Neural progenitor cell (in vitro differentiated cells): ENCODE data around the gene OR2D2. TPM values are rescaled to one million over a fixed set of nuclear protein-coding genes. Genes with fewer than 3 reads are reported as not detected.

Source experiments
- DNase-seq: peaks from one replicate; pipeline ENCODE4 v3.0.0-alpha.2; 2016; ENCODE audit warnings: low spot score
- H2AFZ ChIP-seq: fragments of 200-600 bp; sonication (generic); replicated peaks from 2 replicates; pipeline ENCODE4 v1.6.1; 2016; ENCODE audit warnings: antibody characterized with exemption
- H3F3A ChIP-seq: fragments of 200-600 bp; sonication (generic); 2 replicates; pipeline ENCODE4 v1.6.1; 2016; ENCODE audit warnings: antibody characterized with exemption, low read depth
- H3K27ac ChIP-seq: fragments of 200-600 bp; sonication (generic); 2 replicates; pipeline ENCODE4 v1.5.1; 2016; ENCODE audit warnings: mild to moderate bottlenecking
- H3K27me3 ChIP-seq: fragments of 200-600 bp; sonication (generic); 2 replicates; pipeline ENCODE4 v1.6.1; 2016; ENCODE audit warnings: mild to moderate bottlenecking, moderate library complexity
- H3K36me3 ChIP-seq: fragments of 200-600 bp; sonication (generic); 2 replicates; pipeline ENCODE4 v1.5.1; 2016
- H3K4me1 ChIP-seq: fragments of 200-600 bp; sonication (generic); 2 replicates; pipeline ENCODE4 v1.6.1; 2016; ENCODE audit warnings: mixed run types
- H3K4me2 ChIP-seq: fragments of 200-600 bp; sonication (generic); 2 replicates; pipeline ENCODE4 v1.6.1; 2016
- H3K4me3 ChIP-seq: fragments of 200-600 bp; sonication (generic); 2 replicates; pipeline ENCODE4 v1.5.1; 2016
- H3K79me2 ChIP-seq: fragments of 200-600 bp; sonication (generic); 2 replicates; pipeline ENCODE4 v1.6.1; 2016; ENCODE audit warnings: low read depth
- H3K9ac ChIP-seq: fragments of 200-600 bp; sonication (generic); 2 replicates; pipeline ENCODE4 v1.6.1; 2016
- H3K9me3 ChIP-seq: fragments of 200-600 bp; sonication (generic); 2 replicates; pipeline ENCODE4 v1.5.1; 2016; ENCODE audit warnings: low read depth
- H4K20me1 ChIP-seq: fragments of 200-600 bp; sonication (generic); 2 replicates; pipeline ENCODE4 v1.6.1; 2016; ENCODE audit warnings: low read depth
- H3K27ac Mint-ChIP-seq: 3 replicates; pipeline ENCODE4 v1.8.0; 2021; ENCODE audit warnings: mixed read lengths
- H3K27me3 Mint-ChIP-seq: 2 replicates; pipeline ENCODE4 v1.8.0; 2022; ENCODE audit warnings: low read depth, mild to moderate bottlenecking, inconsistent platforms, moderate library complexity, mixed read lengths; ENCODE audit not compliant: insufficient read depth
- H3K36me3 Mint-ChIP-seq: 3 replicates; pipeline ENCODE4 v1.8.0; 2021; ENCODE audit warnings: mixed read lengths
- H3K4me1 Mint-ChIP-seq: 3 replicates; pipeline ENCODE4 v1.8.0; 2021; ENCODE audit warnings: mixed read lengths
- H3K4me3 Mint-ChIP-seq: 3 replicates; pipeline ENCODE4 v1.8.0; 2021; ENCODE audit warnings: mild to moderate bottlenecking, moderate library complexity, mixed read lengths
- H3K9me3 Mint-ChIP-seq: 3 replicates; pipeline ENCODE4 v1.8.0; 2020; ENCODE audit warnings: mixed read lengths
- CTCF ChIP-seq: fragments of 200-600 bp; sonication (generic); IDR thresholded peaks from 2 replicates; pipeline ENCODE4 v1.5.1; 2017; ENCODE audit warnings: antibody characterized with exemption, mild to moderate bottlenecking
- EZH2 ChIP-seq: fragments of 200-600 bp; sonication (generic); IDR thresholded peaks from 2 replicates; pipeline ENCODE4 v1.6.1; 2017; ENCODE audit warnings: antibody characterized with exemption, mild to moderate bottlenecking, moderate library complexity
- EZH2phosphoT487 ChIP-seq: fragments of 200-600 bp; sonication (generic); IDR thresholded peaks from 2 replicates; pipeline ENCODE4 v1.6.1; 2017; ENCODE audit warnings: antibody characterized with exemption
- total RNA-seq: library from RNA; depleted of rRNA; stranded (reverse); fragments of >200 nt; gene quantifications from 2 replicates; pipeline ENCODE4 v1.2.3, GENCODE V29; 2015; ENCODE audit warnings: low replicate concordance

OR2D2 gene
- total RNA-seq, 1 donor from 2014 or later, result not detected

DNA sequence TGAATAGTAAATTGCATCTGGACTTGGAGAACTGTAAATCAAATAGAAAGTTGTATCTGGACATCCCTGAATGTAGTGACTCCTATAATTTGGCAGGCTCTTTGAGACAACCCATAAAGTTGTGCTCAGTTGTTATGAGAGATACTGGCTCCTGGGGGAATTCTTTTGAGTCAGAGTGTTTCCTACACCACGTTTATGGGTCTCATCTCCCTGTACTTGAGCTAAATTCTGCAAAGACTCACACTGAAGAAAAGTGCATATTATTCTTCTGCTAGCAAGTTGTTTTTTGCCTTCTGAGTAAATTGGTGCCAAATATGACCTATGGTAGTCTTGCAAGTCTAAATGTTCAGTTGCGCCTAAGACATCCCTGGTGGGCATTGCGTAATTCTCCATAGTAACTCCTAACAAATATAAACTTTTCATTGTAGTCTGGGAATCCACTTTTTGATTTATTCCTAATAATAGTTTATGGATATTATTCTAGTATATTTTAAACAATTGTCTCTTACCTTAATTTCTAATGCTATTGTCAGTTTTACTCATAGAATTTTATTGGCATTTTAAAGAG lies 38.9 kb upstream of the OR2D2 start:
- H4K20me1 ChIP-seq, result no peaks in the 10 kb centered on the region
- Mint-ChIP-seq H3K4me1 (peaks cover 7% of the 10 kb centered on the region), H3K27ac (no peak overlapping the region), H3K27me3 (no peaks in the 10 kb centered on the region), H3K9me3 (no peaks in the 10 kb centered on the region), H3K4me3 (no peak overlapping the region), H3K36me3 (peaks cover 8% of the 10 kb centered on the region)
- no peaks in the 10 kb centered on the region for H3K36me3 ChIP-seq
- peaks cover 19% of the 10 kb centered on the region for H3K79me2 ChIP-seq
- H3K9me3 ChIP-seq, result no peaks in the 10 kb centered on the region
- H3F3A ChIP-seq, result peaks cover 12% of the 10 kb centered on the region
- H3K27ac ChIP-seq, result no peak overlapping the region
- DNase-seq, result no peak
- H3K27me3 ChIP-seq, result no peaks in the 10 kb centered on the region
- no peak overlapping the region for H2AFZ ChIP-seq
- peaks cover 10% of the 10 kb centered on the region for H3K4me1 ChIP-seq
- H3K4me2 ChIP-seq, result no peak overlapping the region
- no peak for TF ChIP-seq EZH2phosphoT487
- no peak for TF ChIP-seq CTCF
- no peak for TF ChIP-seq EZH2
- H3K9ac ChIP-seq, result no peak overlapping the region
- no peak overlapping the region for H3K4me3 ChIP-seq

GRCh38 chr11:6928916-6929315 lies 36.6 kb upstream of the OR2D2 start:
- H3K4me3 Mint-ChIP-seq, result no peak overlapping the region
- no peaks in the 10 kb centered on the region for H3K9me3 ChIP-seq
- no peak overlapping the region for H3K27ac ChIP-seq
- no peaks in the 10 kb centered on the region for H4K20me1 ChIP-seq
- peaks cover 15% of the 10 kb centered on the region for H3K4me1 ChIP-seq
- no peak for TF ChIP-seq CTCF
- no peak for TF ChIP-seq EZH2
- TF ChIP-seq EZH2phosphoT487, result no peak
- H3K36me3 Mint-ChIP-seq, result peaks cover 4% of the 10 kb centered on the region
- no peaks in the 10 kb centered on the region for H3K27me3 Mint-ChIP-seq
- no peaks in the 10 kb centered on the region for H3K9me3 Mint-ChIP-seq
- H3K9ac ChIP-seq, result no peak overlapping the region
- H3K27me3 ChIP-seq, result no peaks in the 10 kb centered on the region
- peaks cover 21% of the 10 kb centered on the region for H3F3A ChIP-seq
- peak; percentile 3 for DNase-seq
- H3K79me2 ChIP-seq, result peaks cover 19% of the 10 kb centered on the region
- no peak overlapping the region for H3K4me3 ChIP-seq
- H2AFZ ChIP-seq, result no peak overlapping the region
- no peak overlapping the region for H3K4me2 ChIP-seq
- no peaks in the 10 kb centered on the region for H3K36me3 ChIP-seq
- H3K27ac Mint-ChIP-seq, result no peak overlapping the region
- H3K4me1 Mint-ChIP-seq, result peaks cover 14% of the 10 kb centered on the region

DNA sequence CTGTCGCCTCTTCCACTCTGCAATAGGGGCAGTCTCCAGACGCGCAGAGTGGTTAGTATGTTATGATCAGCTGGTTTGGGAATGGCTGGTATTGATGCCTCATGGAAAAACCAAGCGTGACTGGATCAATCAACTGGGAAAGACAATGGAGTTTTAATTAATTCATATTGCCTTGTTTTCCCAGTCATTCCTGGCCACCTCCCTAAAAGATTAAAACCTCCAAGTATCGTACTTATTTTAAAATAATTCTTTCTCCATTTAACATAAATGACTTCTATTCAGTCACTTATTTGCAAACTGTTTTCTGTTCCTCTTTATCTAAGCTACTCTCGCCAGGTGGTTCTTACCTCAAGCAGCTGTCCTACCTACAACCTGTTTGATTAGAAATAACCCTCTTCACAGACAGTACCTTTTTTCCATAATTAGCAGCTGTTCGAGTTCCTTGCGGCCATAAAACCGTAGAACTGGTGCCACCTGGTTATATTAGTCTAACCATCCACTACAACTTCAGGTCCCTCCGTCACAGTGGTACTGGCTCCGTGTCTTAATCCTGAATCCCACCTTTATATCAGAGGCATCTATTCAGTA lies 34.8 kb upstream of the OR2D2 start:
- peaks cover 21% of the 10 kb centered on the region for H3F3A ChIP-seq
- Mint-ChIP-seq H3K4me3 (peak overlapping the region; percentile 96), H3K36me3 (peaks cover 2% of the 10 kb centered on the region), H3K27ac (no peak overlapping the region), H3K4me1 (peaks cover 14% of the 10 kb centered on the region), H3K27me3 (no peaks in the 10 kb centered on the region), H3K9me3 (no peaks in the 10 kb centered on the region)
- H3K79me2 ChIP-seq, result peaks cover 19% of the 10 kb centered on the region
- H4K20me1 ChIP-seq, result no peaks in the 10 kb centered on the region
- H3K4me3 ChIP-seq, result peak overlapping the region; percentile 65
- no peaks in the 10 kb centered on the region for H3K27me3 ChIP-seq
- no peak overlapping the region for H3K9ac ChIP-seq
- no peak for DNase-seq
- TF ChIP-seq CTCF, result no peak
- no peak for TF ChIP-seq EZH2phosphoT487
- TF ChIP-seq EZH2, result no peak
- H3K4me1 ChIP-seq, result peaks cover 15% of the 10 kb centered on the region
- H2AFZ ChIP-seq, result peak overlapping the region; percentile 95
- H3K4me2 ChIP-seq, result peak overlapping the region; percentile 94
- H3K27ac ChIP-seq, result no peak overlapping the region
- no peaks in the 10 kb centered on the region for H3K36me3 ChIP-seq
- H3K9me3 ChIP-seq, result no peaks in the 10 kb centered on the region
